ENCODE results near the gene MMD. TPM values are rescaled to one million over a fixed set of nuclear protein-coding genes. Genes with fewer than 3 reads are reported as not detected.
A peak's percentile ranks its signal among the peaks of the same experiment; 100 is the strongest.
"Not testable (repeated sequence)": the region's sequence is repeated elsewhere in the genome, so short reads cannot be mapped to it uniquely, and the experiment has no call there.

Gene MMD
- total and polyA plus RNA-seq, 9 of the 15 experiments (the other 6 are each of a cell fraction or from before 2014, with no cell fraction given) = 3.1 to 18.9 (median 10.7) TPM

DNA sequence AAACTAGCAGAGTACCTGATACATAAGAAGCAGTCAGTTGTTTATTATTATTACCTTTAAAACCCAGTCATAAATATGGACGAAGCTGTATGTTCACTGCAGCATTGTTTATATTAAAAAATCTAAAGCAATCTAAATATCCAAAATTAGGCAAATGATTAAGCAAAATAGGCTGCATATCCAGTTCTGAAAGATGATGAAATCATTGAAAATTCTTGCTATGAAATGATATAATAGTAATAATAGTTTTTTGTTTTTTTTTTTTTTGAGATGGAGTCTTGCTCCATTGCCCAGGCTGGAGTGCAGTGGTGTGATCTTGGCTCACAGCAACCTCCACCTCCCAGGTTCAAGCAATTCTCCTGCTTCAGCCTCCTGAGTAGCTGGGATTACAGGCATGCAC lies 31.9 kb downstream of the MMD start:
- H3K9me3 ChIP-seq (replicated peaks; ENCODE audit: control insufficient read depth, insufficient read depth, low read depth, low read length); H3K9ac ChIP-seq (ENCODE audit: insufficient read depth in 1 of 2, low read depth in 2 of 2, low read length in 2 of 2); H3K4me1 ChIP-seq (replicated peaks in 1 of 2; ENCODE audit: control insufficient read depth in 2 of 2, insufficient read depth in 2 of 2, low read length in 2 of 2); H3K27me3 ChIP-seq (ENCODE audit: control insufficient read depth in 2 of 2, insufficient read depth in 2 of 2, low read length in 2 of 2); ATAC-seq; H3K4me2 ChIP-seq (ENCODE audit: insufficient read depth, low read length); H3K9me1 ChIP-seq (ENCODE audit: control insufficient read depth, insufficient read depth, low read length); FAIRE-seq; DNase-seq (ENCODE audit: extremely low read depth in 1 of 4, low spot score in 3 of 4); H4K20me1 ChIP-seq (replicated peaks; ENCODE audit: control insufficient read depth, insufficient read depth, low read length); in situ Hi-C loops (cut with MboI); H3K36me3 ChIP-seq (ENCODE audit: control insufficient read depth, insufficient read depth, low read length); H3K4me3 ChIP-seq; H2AFZ ChIP-seq (ENCODE audit: low read depth, low read length); BruUV-seq (replicated peaks); intact Hi-C loops (cut with micrococcal nuclease); H3K27ac ChIP-seq (ENCODE audit: extremely low read depth, low read depth, low read length); H3K79me2 ChIP-seq (ENCODE audit: control insufficient read depth, insufficient read depth, low read length); CTCF ChIA-PET (ENCODE audit: low intra/inter-chr PET ratio); TF ChIP-seq CEBPG (CRISPR knock-in tag; IDR thresholded peaks at IDR 0.05); ATF3 (CRISPR knock-in tag; conservative IDR thresholded peaks at IDR 0.05): not testable (repeated sequence)
- POLR2A ChIA-PET = interaction anchor here (0.9 to 1.6 kb wide), 3 partner anchors 9 to 17 kb away, joined by 4 to 5 read pairs (median 5); no protein-coding TSS in a partner anchor
- 18% methylated on average over 1 of the region's 1 CpG for WGBS (ENCODE audit: insufficient coverage, low coverage, missing lambda C conversion rate)
- TF ChIP-seq CEBPG (tag; conservative IDR thresholded peaks at IDR 0.05 in 1 of 2, IDR thresholded peaks at IDR 0.05 in 1 of 2) = peak in 1 of 2 experiments; percentile 58; a peak in 2 of 4 replicates
- peak; percentile 56 for TF ChIP-seq ATF3 (IDR thresholded peaks at IDR 0.05)
- peak in 1 of 2 experiments; percentile 12; a peak in 1 of 4 replicates for TF ChIP-seq TRIM24 (IDR thresholded peaks at IDR 0.05)

Data from K562 (cell line).